ENCODE data around the gene MMS22L. TPM values are rescaled to one million over a fixed set of nuclear protein-coding genes. Genes with fewer than 3 reads are reported as not detected.

Gene MMS22L
- total and polyA plus RNA-seq, 2 of the 4 experiments (the other 2 are of a cell fraction) = 6.1 to 18.6 TPM

- TF ChIP-seq MAFK (IDR thresholded peaks at IDR 0.05; ENCODE audit: low read depth, low read length) (no peak), MXI1 (IDR thresholded peaks at IDR 0.05; ENCODE audit: borderline replicate concordance, low read depth, low read length) (no peak), FOS (IDR thresholded peaks at IDR 0.05; ENCODE audit: low read depth, low read length) (no peak), MAZ (IDR thresholded peaks at IDR 0.05; ENCODE audit: borderline replicate concordance, low read depth, low read length) (no peak), BHLHE40 (IDR thresholded peaks at IDR 0.05; ENCODE audit: low read depth, low read length) (no peak), POLR2A (IDR thresholded peaks at IDR 0.05; ENCODE audit: low read depth, low read length) (no peak), RFX5 (IDR thresholded peaks at IDR 0.05; ENCODE audit: low read depth, low read length) (no peak), CHD1 (IDR thresholded peaks at IDR 0.05; ENCODE audit: low read depth, low read length) (no peak), CEBPB (IDR thresholded peaks at IDR 0.05; ENCODE audit: low read depth, low read length) (no peak), ELK1 (IDR thresholded peaks at IDR 0.05; ENCODE audit: borderline replicate concordance, low read depth, low read length) (no peak), USF2 (IDR thresholded peaks at IDR 0.05; ENCODE audit: low read depth, low read length) (no peak), RCOR1 (IDR thresholded peaks at IDR 0.05; ENCODE audit: insufficient replicate concordance, low read length) (no peak), CTCF (conservative IDR thresholded peaks at IDR 0.05; ENCODE audit: low read depth, low read length) (no peak), SMC3 (IDR thresholded peaks at IDR 0.05; ENCODE audit: low read depth, low read length) (no peak)
- H4K91ac ChIP-seq (ENCODE audit: insufficient read depth, low read depth, low read length) = no peak overlapping the region
- H3K23ac ChIP-seq (ENCODE audit: low read depth, low read length) = no peak overlapping the region
- ChIA-PET POLR2A (ENCODE audit: unreplicated experiment) (no interaction called here), CTCF (interaction anchor here (0.8 to 1.2 kb wide), 2 partner anchors 8 to 36 kb away, joined by 3 to 5 read pairs; no protein-coding TSS in a partner anchor)
- H4K8ac ChIP-seq (ENCODE audit: low read depth in 2 of 2, low read length in 2 of 2) = no peak overlapping the region
- no TSS peak for BruUV-seq (replicated peaks)
- no peak overlapping the region for H3K4ac ChIP-seq (ENCODE audit: low read depth, low read length)
- no peak overlapping the region for H2BK15ac ChIP-seq (ENCODE audit: low read depth, low read length)
- no peak overlapping the region for H2BK20ac ChIP-seq (ENCODE audit: low read depth, low read length)
- no peak overlapping the region for H2AK5ac ChIP-seq (ENCODE audit: low read depth, low read length)
- no CpG with 5 or more reads among the region's 2 CpGs for WGBS, 2 experiments (ENCODE audit: extremely low coverage in 2 of 2, insufficient read length in 1 of 2)
- peak overlapping the region; percentile 64; the same call in 1 of the 2 replicates for H3K4me2 ChIP-seq (ENCODE audit: low read depth, low read length)
- in situ Hi-C loops (cut with MboI; ENCODE audit: low sequenced_read_pairs) (no loop called here), intact Hi-C loops (cut with micrococcal nuclease) (no loop called here), dilution Hi-C loops (cut with HindIII; ENCODE audit: low sequenced_read_pairs, unreplicated experiment) (no loop called here)
- no peak overlapping the region for H2AFZ ChIP-seq (replicated peaks; ENCODE audit: low read length, poor library complexity)
- H3K4me1 ChIP-seq (ENCODE audit: control insufficient read depth, insufficient read depth, low read length) = peaks cover 3% of the 10 kb centered on the region; the same call in 1 of the 2 replicates
- no peak overlapping the region for H3K9ac ChIP-seq (ENCODE audit: low read depth, low read length)
- no peak overlapping the region for H2AK9ac ChIP-seq (replicated peaks; ENCODE audit: low read depth, low read length, poor library complexity)
- H3K9me1 ChIP-seq (ENCODE audit: insufficient read depth, low read length) = no peaks in the 10 kb centered on the region; the same call in 1 of the 2 replicates
- H3K27me3 ChIP-seq (ENCODE audit: control insufficient read depth, insufficient read depth, low read length) = no peaks in the 10 kb centered on the region
- H4K20me1 ChIP-seq (ENCODE audit: insufficient read depth, low read length) = no peaks in the 10 kb centered on the region
- peak; percentile 37 for DNase-seq
- H3K27ac ChIP-seq (ENCODE audit: insufficient read depth, low read length) = no peak overlapping the region
- peak; percentile 90 for ATAC-seq (ENCODE audit: low read depth)
- H4K5ac ChIP-seq (ENCODE audit: low read depth, low read length) = no peak overlapping the region
- no peaks in the 10 kb centered on the region; a peak in 2 of 4 replicates for H3K79me1 ChIP-seq (ENCODE audit: low read depth in 1 of 2, low read length in 2 of 2)
- H3K18ac ChIP-seq (ENCODE audit: low read depth, low read length) = peak overlapping the region; percentile 54; the same call in 1 of the 2 replicates
- no peak overlapping the region for H3K4me3 ChIP-seq (ENCODE audit: insufficient read depth, low read depth, low read length)
- H3K56ac ChIP-seq (ENCODE audit: extremely low read depth, insufficient read depth, low read length) = no peak overlapping the region
- no peak overlapping the region for H3K14ac ChIP-seq (replicated peaks; ENCODE audit: low read depth, low read length)
- 0 out of 2 replicates have a peak, but pooled peaks cover 2% of the 10 kb centered on the region for H3K36me3 ChIP-seq (ENCODE audit: control insufficient read depth, insufficient read depth, low read length)
- no peak overlapping the region for H2BK120ac ChIP-seq (ENCODE audit: low read depth, low read length)
- H2BK5ac ChIP-seq (ENCODE audit: low read depth, low read length, poor library complexity, severe bottlenecking) = peak overlapping the region; percentile 29
- no peaks in the 10 kb centered on the region for H3K9me3 ChIP-seq (ENCODE audit: control insufficient read depth, insufficient read depth, low read length)
Measured at GRCh38 chr6:97222903-97223302, 60.1 kb downstream of the MMS22L start.
